DOHH2 (cell line): ENCODE results near the gene GJC2.

Source experiments
- CTCF ChIP-seq: fragments of 200-600 bp; sonication (generic); IDR thresholded peaks from one replicate; pipeline ENCODE4 v1.5.1; 2014; ENCODE audit warnings: antibody characterized with exemption, mild to moderate bottlenecking, low read depth, low read length; ENCODE audit not compliant: poor library complexity, severe bottlenecking
- EZH2phosphoT487 ChIP-seq: fragments of 200-600 bp; sonication (generic); IDR thresholded peaks from 2 replicates; pipeline ENCODE4 v1.6.1; 2017; ENCODE audit warnings: borderline replicate concordance, mild to moderate bottlenecking, antibody characterized with exemption, low read length, moderate library complexity, mixed read lengths

GRCh38 chr1:228139931-228140723, 9.6 kb upstream of the GJC2 start, which contains the start of gene GUK1:
- peak; percentile 12 for TF ChIP-seq CTCF
- no peak for TF ChIP-seq EZH2phosphoT487
